Memory B cell (primary cell): ENCODE results near the gene CDH19.

Experiments used
- ATAC-seq: fragments of 150-1000 bp; cut with Tn5 transposase; 2 replicates; pipeline ENCODE4 v1.10.0; 2021; ENCODE audit warnings: low read depth, mild to moderate bottlenecking, moderate library complexity
- DNase-seq, 2 donors: peaks; one replicate each; pipeline ENCODE4 v3.0.0; 2022; ENCODE audit warnings: low spot score in 2 of 2
- H3K27ac Mint-ChIP-seq: one replicate; pipeline ENCODE4 v1.8.0; 2022; ENCODE audit warnings: mild to moderate bottlenecking, moderate library complexity, mixed read lengths
- H3K27me3 Mint-ChIP-seq: one replicate; pipeline ENCODE4 v1.8.0; 2022; ENCODE audit warnings: mixed read lengths
- H3K36me3 Mint-ChIP-seq: one replicate; pipeline ENCODE4 v1.8.0; 2022; ENCODE audit warnings: mild to moderate bottlenecking, mixed read lengths
- H3K4me1 Mint-ChIP-seq: one replicate; pipeline ENCODE4 v1.8.0; 2022; ENCODE audit warnings: mixed read lengths
- H3K4me3 Mint-ChIP-seq: one replicate; pipeline ENCODE4 v1.8.0; 2022; ENCODE audit warnings: mild to moderate bottlenecking, moderate library complexity, mixed read lengths
- H3K9me3 Mint-ChIP-seq: one replicate; pipeline ENCODE4 v1.8.0; 2022; ENCODE audit warnings: mixed read lengths

Gene CDH19

GRCh38 chr18:66461344-66461743 is 142.5 kb downstream of the CDH19 start:
- Mint-ChIP-seq H3K27ac (no peak overlapping the region), H3K4me1 (no peaks in the 10 kb centered on the region), H3K27me3 (no peaks in the 10 kb centered on the region), H3K36me3 (no peaks in the 10 kb centered on the region), H3K9me3 (peaks cover 2% of the 10 kb centered on the region), H3K4me3 (no peak overlapping the region)
- ATAC-seq (no peak), DNase-seq (no peak)

GRCh38 chr18:66457245-66457644 is 146.6 kb downstream of the CDH19 start:
- Mint-ChIP-seq H3K27me3 (no peaks in the 10 kb centered on the region), H3K4me3 (no peak overlapping the region), H3K36me3 (no peaks in the 10 kb centered on the region), H3K9me3 (peaks cover 2% of the 10 kb centered on the region), H3K4me1 (no peaks in the 10 kb centered on the region), H3K27ac (no peak overlapping the region)
- ATAC-seq, result no peak
- DNase-seq, result no peak
